ENCODE results near the gene TMEM204. TPM values are rescaled to one million over a fixed set of nuclear protein-coding genes. Genes with fewer than 3 reads are reported as not detected.

Gene TMEM204
- total RNA-seq, 4 donors from 2014 or later, result 28.6 to 48.2 (median 36.6) TPM

DNA sequence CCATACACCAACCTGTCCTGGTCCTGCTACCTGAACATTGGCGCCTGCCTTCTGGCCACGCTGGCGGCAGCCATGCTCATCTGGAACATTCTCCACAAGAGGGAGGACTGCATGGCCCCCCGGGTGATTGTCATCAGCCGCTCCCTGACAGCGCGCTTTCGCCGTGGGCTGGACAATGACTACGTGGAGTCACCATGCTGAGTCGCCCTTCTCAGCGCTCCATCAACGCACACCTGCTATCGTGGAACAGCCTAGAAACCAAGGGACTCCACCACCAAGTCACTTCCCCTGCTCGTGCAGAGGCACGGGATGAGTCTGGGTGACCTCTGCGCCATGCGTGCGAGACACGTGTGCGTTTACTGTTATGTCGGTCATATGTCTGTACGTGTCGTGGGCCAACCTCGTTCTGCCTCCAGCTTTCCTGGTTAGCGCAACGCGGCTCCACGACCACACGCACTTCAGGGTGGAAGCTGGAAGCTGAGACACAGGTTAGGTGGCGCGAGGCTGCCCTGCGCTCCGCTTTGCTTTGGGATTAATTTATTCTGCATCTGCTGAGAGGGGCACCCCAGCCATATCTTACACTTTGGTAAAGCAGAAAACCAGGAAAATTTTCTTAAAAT lies 21.5 kb downstream of the TMEM204 start:
- Histone ChIP-seq H3K4me1 (peaks cover 3 to 45% (median 11%) of the 10 kb centered on the region in 3 donors), H3K4me3 (no peak overlapping the region), H3K36me3 (peaks cover 0 to 93% of the 10 kb centered on the region in 2 donors), H3K27me3 (no peaks in the 10 kb centered on the region), H3K9me3 (no peaks in the 10 kb centered on the region), H3K27ac (no peak overlapping the region)
- no peak for ATAC-seq
- WGBS, 2 donors (ENCODE audit: low coverage in 1 of 2), result 96% methylated on average over 16 of the region's 34 CpGs
- TF ChIP-seq POLR2A (IDR thresholded peaks at IDR 0.05), result no peak
- TF ChIP-seq EP300 (IDR thresholded peaks at IDR 0.05), result no peak
- no peak for TF ChIP-seq POLR2AphosphoS5 (IDR thresholded peaks at IDR 0.05)
- TF ChIP-seq, protein P1, sequence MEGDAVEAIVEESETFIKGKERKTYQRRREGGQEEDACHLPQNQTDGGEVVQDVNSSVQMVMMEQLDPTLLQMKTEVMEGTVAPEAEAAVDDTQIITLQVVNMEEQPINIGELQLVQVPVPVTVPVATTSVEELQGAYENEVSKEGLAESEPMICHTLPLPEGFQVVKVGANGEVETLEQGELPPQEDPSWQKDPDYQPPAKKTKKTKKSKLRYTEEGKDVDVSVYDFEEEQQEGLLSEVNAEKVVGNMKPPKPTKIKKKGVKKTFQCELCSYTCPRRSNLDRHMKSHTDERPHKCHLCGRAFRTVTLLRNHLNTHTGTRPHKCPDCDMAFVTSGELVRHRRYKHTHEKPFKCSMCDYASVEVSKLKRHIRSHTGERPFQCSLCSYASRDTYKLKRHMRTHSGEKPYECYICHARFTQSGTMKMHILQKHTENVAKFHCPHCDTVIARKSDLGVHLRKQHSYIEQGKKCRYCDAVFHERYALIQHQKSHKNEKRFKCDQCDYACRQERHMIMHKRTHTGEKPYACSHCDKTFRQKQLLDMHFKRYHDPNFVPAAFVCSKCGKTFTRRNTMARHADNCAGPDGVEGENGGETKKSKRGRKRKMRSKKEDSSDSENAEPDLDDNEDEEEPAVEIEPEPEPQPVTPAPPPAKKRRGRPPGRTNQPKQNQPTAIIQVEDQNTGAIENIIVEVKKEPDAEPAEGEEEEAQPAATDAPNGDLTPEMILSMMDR (IDR thresholded peaks at IDR 0.05), result no peak

DNA sequence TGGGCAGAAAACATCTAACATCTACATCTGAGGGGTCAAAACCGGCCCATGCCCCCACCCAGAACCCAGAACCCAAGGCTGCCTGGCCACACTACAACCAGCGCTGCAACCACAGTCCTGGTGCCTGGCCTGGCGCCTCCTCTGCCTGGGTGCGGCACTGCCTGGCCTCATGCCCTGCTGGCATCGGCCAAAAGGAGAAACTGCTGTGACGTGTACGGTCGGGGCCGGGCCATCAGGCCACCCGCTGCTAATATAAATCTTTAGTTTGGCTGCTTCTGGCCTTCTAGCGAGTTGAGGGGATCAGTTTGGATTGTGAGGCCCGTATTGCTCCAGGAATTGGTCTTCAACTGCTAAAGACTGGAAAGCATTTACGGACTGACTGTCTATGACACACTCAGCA lies 22.8 kb downstream of the TMEM204 start:
- H3K27me3 ChIP-seq, result no peaks in the 10 kb centered on the region
- ATAC-seq, result no peak
- H3K27ac ChIP-seq, result no peak overlapping the region
- H3K4me1 ChIP-seq, result peaks cover 0 to 32% (median 0%) of the 10 kb centered on the region in 3 donors
- no peaks in the 10 kb centered on the region for H3K9me3 ChIP-seq
- H3K36me3 ChIP-seq, result peaks cover 0 to 98% of the 10 kb centered on the region in 2 donors
- H3K4me3 ChIP-seq, result no peak overlapping the region
- 14 to 100% methylated on average over 1 of the region's 13 CpGs for WGBS, 2 donors (ENCODE audit: low coverage in 1 of 2)
- TF ChIP-seq POLR2AphosphoS5 (IDR thresholded peaks at IDR 0.05), result no peak

DNA sequence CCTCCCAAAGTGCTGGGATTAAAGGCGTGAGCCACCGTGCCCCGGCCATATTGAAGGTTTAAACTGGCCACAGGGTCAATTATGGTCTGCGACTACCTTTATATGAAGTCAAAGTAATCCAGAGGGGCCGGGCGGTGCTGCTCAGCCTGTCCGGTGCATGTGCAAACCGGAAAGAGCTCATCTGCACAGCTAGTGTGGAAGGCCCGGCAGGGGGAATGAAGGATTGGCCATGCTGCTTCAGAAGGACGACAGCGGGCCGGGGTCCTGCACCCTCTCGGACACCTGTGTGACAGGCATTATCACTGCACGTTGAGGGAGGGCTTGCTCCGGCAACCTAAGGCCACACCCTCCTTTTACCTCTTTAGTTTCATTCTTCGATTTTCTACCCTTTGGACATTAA lies 23.6 kb downstream of the TMEM204 start:
- TF ChIP-seq POLR2AphosphoS5 (IDR thresholded peaks at IDR 0.05) (no peak), EP300 (IDR thresholded peaks at IDR 0.05) (no peak), POLR2A (IDR thresholded peaks at IDR 0.05) (no peak)
- TF ChIP-seq, protein P1 (IDR thresholded peaks at IDR 0.05), result no peak
- ATAC-seq, result no peak
- Histone ChIP-seq H3K4me1 (peaks cover 0 to 24% (median 0%) of the 10 kb centered on the region in 3 donors), H3K27ac (no peak overlapping the region), H3K27me3 (no peaks in the 10 kb centered on the region), H3K36me3 (peaks cover 0 to 98% of the 10 kb centered on the region in 2 donors), H3K9me3 (no peaks in the 10 kb centered on the region), H3K4me3 (no peak overlapping the region)
- 85 to 100% methylated on average over 1 to 7 of the region's 16 CpGs for WGBS, 2 donors (ENCODE audit: low coverage in 1 of 2)

DNA sequence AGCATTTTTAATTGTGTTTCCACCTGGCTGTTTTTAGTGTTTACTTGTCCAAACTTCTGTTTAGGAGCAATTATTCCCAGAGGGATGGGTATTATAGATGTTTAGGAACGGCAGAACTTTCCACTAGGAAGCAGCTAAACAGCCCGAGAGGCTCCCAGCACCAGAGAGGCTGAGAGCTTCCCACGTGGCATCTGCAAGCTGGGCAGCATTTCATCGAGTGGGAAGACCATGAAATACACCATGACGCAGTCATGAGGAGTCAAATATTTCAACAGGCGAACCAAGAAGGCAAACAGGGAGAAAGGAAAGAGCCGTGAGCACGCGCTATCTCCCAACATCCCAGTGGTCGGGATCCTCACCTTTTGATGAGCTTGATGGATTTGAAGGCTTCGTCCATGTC lies 24.1 kb downstream of the TMEM204 start:
- Histone ChIP-seq H3K36me3 (peaks cover 0 to 98% of the 10 kb centered on the region in 2 donors), H3K4me1 (peaks cover 0 to 19% (median 0%) of the 10 kb centered on the region in 3 donors), H3K27ac (no peak overlapping the region), H3K9me3 (no peaks in the 10 kb centered on the region), H3K4me3 (no peak overlapping the region), H3K27me3 (no peaks in the 10 kb centered on the region)
- TF ChIP-seq POLR2A (IDR thresholded peaks at IDR 0.05) (no peak), POLR2AphosphoS5 (IDR thresholded peaks at IDR 0.05) (no peak), EP300 (IDR thresholded peaks at IDR 0.05) (no peak)
- TF ChIP-seq, protein P1 (IDR thresholded peaks at IDR 0.05), result no peak
- 88 to 100% methylated on average over 1 to 10 of the region's 11 CpGs for WGBS, 2 donors (ENCODE audit: low coverage in 1 of 2)
- no peak for ATAC-seq

DNA sequence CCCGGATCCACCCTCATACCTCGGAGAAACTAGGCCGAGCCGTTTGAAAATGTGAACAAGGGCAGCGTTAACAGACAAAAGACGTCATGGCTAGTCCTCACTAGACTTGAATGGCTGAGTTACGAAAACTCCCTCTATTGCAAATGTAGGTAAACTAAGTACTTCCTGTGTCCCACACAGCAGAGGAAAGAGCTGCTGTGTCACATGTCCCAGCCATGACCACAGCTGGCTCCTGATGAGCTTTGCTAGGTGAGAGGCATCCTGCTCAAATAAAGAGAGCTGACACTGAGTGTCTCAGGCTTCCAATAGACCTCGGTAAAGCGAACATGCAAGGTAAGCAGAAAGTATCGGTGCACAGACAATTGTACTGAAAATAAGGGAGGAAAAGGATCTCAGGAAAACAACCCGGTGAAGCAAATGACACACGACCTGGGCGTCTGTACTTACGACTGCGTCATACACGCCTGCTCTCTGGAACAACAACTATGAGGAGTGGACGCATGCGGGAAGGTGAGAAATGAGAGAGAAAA lies 26.0 kb downstream of the TMEM204 start:
- Histone ChIP-seq H3K9me3 (no peaks in the 10 kb centered on the region), H3K4me3 (no peak overlapping the region), H3K36me3 (peaks cover 0 to 98% of the 10 kb centered on the region in 2 donors), H3K27ac (no peak overlapping the region), H3K4me1 (peaks cover 0 to 7% (median 0%) of the 10 kb centered on the region in 3 donors), H3K27me3 (no peaks in the 10 kb centered on the region)
- no peak for TF ChIP-seq EP300 (IDR thresholded peaks at IDR 0.05)
- TF ChIP-seq, protein P1 (IDR thresholded peaks at IDR 0.05), result no peak
- peak; percentile 23 for ATAC-seq
- 68 to 75% methylated on average over 12 to 15 of the region's 18 CpGs for WGBS, 2 donors (ENCODE audit: low coverage in 1 of 2)
